Adrenal gland (tissue), 12 donors: Measurements from ENCODE around the gene RIMBP2. TPM values are rescaled to one million over a fixed set of nuclear protein-coding genes. Genes with fewer than 3 reads are reported as not detected.

Source experiments
- DNase-seq, 7 donors: peaks; one replicate each; pipeline ENCODE4 v3.0.0-alpha.2; 2019 to 2020
- H3K27ac ChIP-seq, 5 donors: fragments of 200-600 bp; sonication (generic) in 4 of 5; 1 replicate in 3 of 5; 2 replicates in 2 of 5; pipeline versions ENCODE4 v1.5.1 to v1.8.0; 2016 to 2020; ENCODE audit warnings: mild to moderate bottlenecking in 1 of 5
- H3K27me3 ChIP-seq: fragments of 200-600 bp; 2 replicates; pipeline ENCODE4 v1.8.0; 2021
- H3K36me3 ChIP-seq, 2 donors: fragments of 200-600 bp; replicated peaks in 1 of 2; 1 replicate in 1 of 2; 2 replicates in 1 of 2; pipeline versions ENCODE4 v1.5.1 to v1.8.0; 2018 to 2022
- H3K4me1 ChIP-seq, 2 donors: fragments of 200-600 bp; replicated peaks in 1 of 2; 1 replicate in 1 of 2; 2 replicates in 1 of 2; pipeline versions ENCODE4 v1.5.1 to v1.8.0; 2018 to 2021
- H3K4me3 ChIP-seq, 4 donors: fragments of 200-600 bp; sonication (generic) in 3 of 4; one replicate each; pipeline ENCODE4 v1.5.1; 2016 to 2018
- H3K9me3 ChIP-seq, 3 donors: fragments of 200-600 bp; sonication (generic) in 1 of 3; replicated peaks in 1 of 3; 1 replicate in 2 of 3; 2 replicates in 1 of 3; pipeline versions ENCODE4 v1.5.1 to v1.8.0; 2016 to 2021
- CTCF ChIP-seq, 6 experiments: fragments of 450-650 bp in 4 of 6; fragments of 200-600 bp in 2 of 6; sonication (generic) in 1 of 6; IDR thresholded peaks; 1 replicate in 5 of 6; 2 replicates in 1 of 6; pipeline versions ENCODE4 v1.5.1 to v1.8.0; 2016 to 2021; ENCODE audit warnings: antibody characterized with exemption in 6 of 6, mild to moderate bottlenecking in 2 of 6, moderate library complexity in 1 of 6
- POLR2A ChIP-seq, 2 donors: fragments of 450-650 bp; IDR thresholded peaks; one replicate each; pipeline ENCODE4 v1.6.1; 2017; ENCODE audit warnings: antibody characterized with exemption in 2 of 2, mild to moderate bottlenecking in 2 of 2, moderate library complexity in 1 of 2
- WGBS, 4 donors: extraction: QIAGEN DNeasy Blood & Tissue Kit in 2 of 4; methylation state at CpG; one replicate each; pipeline versions ENCODE4 v1.1.5 to v1.1.7; 2013 to 2017; 5-methylcytosine and 5-hydroxymethylcytosine counted together
- intact Hi-C, 2 donors: fragments of 100-400 bp; cut with DNase I; formaldehyde crosslinking; loops; one replicate each; pipeline versions ENCODE4 v1.14.1 to v1.15.0; 2022 to 2023
- polyA plus RNA-seq, 3 donors: library from polyadenylated mRNA; stranded (reverse); fragments of 200-250 nt in 2 of 3; fragments of 350-450 nt in 1 of 3; fragmentation: Illumina TruSeq in 1 of 3; extraction: RNeasy Lipid Tissue Mini Kit (QIAGEN cat#74804) in 1 of 3; gene quantifications; one replicate each; pipeline ENCODE4 v1.2.3, GENCODE V29; 2013 to 2014
- total RNA-seq, 9 donors: library from RNA; depleted of rRNA in 4 of 9; stranded (reverse); fragments of >200 nt in 4 of 9; fragments of 120-200 nt in 1 of 9; fragmentation: NEBNext Ultra II Directional in 1 of 9; extraction: Animal tissue kit (Norgen Biotek cat#: 25700) in 1 of 9; gene quantifications; one replicate each; pipeline versions ENCODE4 v1.1.0 to v1.2.4, GENCODE V29; 2013 to 2023
- donor health status: healthy with polysubstance abuse.
- donor health status: Bipolar disorder and iron deficiency.
- donor health status: DM: yes; HTN: yes; CAD: no.
- donor health status: DM: no; HTN: no; CAD: no.
- donor health status: DM: no; HTN: no; CAD: no.
- donor health status: DM: yes; HTN: yes; CAD: no.

The RIMBP2 gene
- total and polyA plus RNA-seq, 12 donors = 0.18 to 23.9 (median 6.3) TPM; not detected in 2

GRCh38 chr12:130560321-130560720 is 155.8 kb downstream of the RIMBP2 start:
- Histone ChIP-seq H3K4me1 (no peaks in the 10 kb centered on the region), H3K36me3 (no peaks in the 10 kb centered on the region), H3K9me3 (peaks cover 0 to 4% (median 0%) of the 10 kb centered on the region in 3 donors), H3K4me3 (no peak overlapping the region), H3K27me3 (no peaks in the 10 kb centered on the region), H3K27ac (no peak overlapping the region)
- intact Hi-C loops = no loop called here
- no peak for DNase-seq
- TF ChIP-seq POLR2A (IDR thresholded peaks at IDR 0.05) (no peak), CTCF (IDR thresholded peaks at IDR 0.05) (no peak)
- 78 to 89% (median 85%) methylated on average over 11 of the region's 11 CpGs for WGBS, 4 donors

GRCh38 chr12:130559806-130560205 is 156.3 kb downstream of the RIMBP2 start:
- H3K27me3 ChIP-seq = no peaks in the 10 kb centered on the region
- H3K36me3 ChIP-seq = no peaks in the 10 kb centered on the region
- H3K4me1 ChIP-seq = no peaks in the 10 kb centered on the region
- no peak overlapping the region for H3K27ac ChIP-seq
- no peak for DNase-seq
- WGBS, 4 donors = 64 to 84% (median 72%) methylated on average over 4 to 7 of the region's 7 CpGs
- TF ChIP-seq CTCF (IDR thresholded peaks at IDR 0.05) (no peak), POLR2A (IDR thresholded peaks at IDR 0.05) (no peak)
- intact Hi-C loops = no loop called here
- no peaks in the 10 kb centered on the region for H3K9me3 ChIP-seq
- H3K4me3 ChIP-seq = no peak overlapping the region

- WGBS, 4 donors = 59 to 65% (median 60%) methylated on average over 16 of the region's 16 CpGs
- TF ChIP-seq CTCF (IDR thresholded peaks at IDR 0.05) (no peak), POLR2A (IDR thresholded peaks at IDR 0.05) (no peak)
- no peaks in the 10 kb centered on the region for H3K4me1 ChIP-seq
- DNase-seq = no peak
- H3K36me3 ChIP-seq = no peaks in the 10 kb centered on the region
- intact Hi-C loops = no loop called here
- no peak overlapping the region for H3K4me3 ChIP-seq
- no peaks in the 10 kb centered on the region for H3K27me3 ChIP-seq
- H3K27ac ChIP-seq = no peak overlapping the region
- no peaks in the 10 kb centered on the region for H3K9me3 ChIP-seq
Observed at GRCh38 chr12:130557886-130558765, 158.0 kb downstream of the RIMBP2 start.

GRCh38 chr12:130557201-130557600 is 158.9 kb downstream of the RIMBP2 start:
- TF ChIP-seq CTCF (IDR thresholded peaks at IDR 0.05) (no peak), POLR2A (IDR thresholded peaks at IDR 0.05) (no peak)
- intact Hi-C loops = no loop called here
- H3K36me3 ChIP-seq = no peaks in the 10 kb centered on the region
- no peak overlapping the region for H3K4me3 ChIP-seq
- DNase-seq = no peak
- no peaks in the 10 kb centered on the region for H3K4me1 ChIP-seq
- no peak overlapping the region for H3K27ac ChIP-seq
- no peaks in the 10 kb centered on the region for H3K27me3 ChIP-seq
- no peaks in the 10 kb centered on the region for H3K9me3 ChIP-seq
- 71 to 77% (median 72%) methylated on average over 1 to 9 of the region's 9 CpGs for WGBS, 4 donors
